HEK293 (cell line): ENCODE results near the gene GJB4.

Experiments
- CTCF ChIA-PET: fragments of 350-600 bp; formaldehyde crosslinking; extraction: SDS; loops from one replicate; lab custom pipeline; 2021; ENCODE audit warnings: antibody characterized with exemption; lab: Yijun Ruan, JAX
- POLR2A ChIA-PET: fragments of 300-600 bp; formaldehyde crosslinking; extraction: SDS; loops from one replicate; lab custom pipeline; 2020; ENCODE audit warnings: antibody characterized with exemption, inconsistent platforms; lab: Yijun Ruan, JAX
- H3K27ac ChIP-seq: fragments of 200-500 bp; sonication (Bioruptor generic); 2 replicates; pipeline ENCODE4 v1.5.1; 2014; ENCODE audit warnings: low read depth, low read length, control low read depth, inconsistent platforms; ENCODE audit errors: extremely low read depth
- H3K36me3 ChIP-seq, 2 experiments: fragments of 200-500 bp in 1 of 2; sonication (Bioruptor generic) in 1 of 2; 1 replicate in 1 of 2; 2 replicates in 1 of 2; pipeline ENCODE4 v1.5.1; 2014 to 2017; ENCODE audit warnings: inconsistent platforms in 2 of 2, low read length in 2 of 2; ENCODE audit not compliant: control insufficient read depth in 2 of 2, insufficient read depth in 1 of 2
- H3K4me1 ChIP-seq: fragments of 200-500 bp; sonication (Bioruptor generic); 2 replicates; pipeline ENCODE4 v1.5.1; 2014; ENCODE audit warnings: mild to moderate bottlenecking, low read length, inconsistent platforms; ENCODE audit not compliant: control insufficient read depth, insufficient read depth
- H3K4me3 ChIP-seq: 2 replicates; pipeline ENCODE4 v1.5.1; 2011; ENCODE audit warnings: low read depth, mild to moderate bottlenecking, control low read depth, low read length, moderate library complexity
- H3K9me3 ChIP-seq: fragments of 200-500 bp; sonication (Bioruptor generic); 2 replicates; pipeline ENCODE4 v1.5.1; 2014; ENCODE audit warnings: low read depth, low read length, inconsistent platforms; ENCODE audit not compliant: control insufficient read depth, insufficient read depth
- EGR2 ChIP-seq: fragments of 450-650 bp; formaldehyde crosslinking; IDR thresholded peaks from 2 replicates; pipeline ENCODE4 v1.5.1; 2016; ENCODE audit warnings: low read depth, missing biosample characterization, missing genetic modification characterization
- SETDB1 ChIP-seq: IDR thresholded peaks from one replicate; pipeline ENCODE4 v1.6.1; 2017; ENCODE audit warnings: mild to moderate bottlenecking, low read length, moderate library complexity, mixed read lengths; ENCODE audit not compliant: insufficient read length
- SP3 ChIP-seq: fragments of 450-650 bp; formaldehyde crosslinking; IDR thresholded peaks from 2 replicates; pipeline ENCODE4 v1.5.1; 2016; ENCODE audit warnings: missing biosample characterization, missing genetic modification characterization
- TCF7L2 ChIP-seq: IDR thresholded peaks from 2 replicates; pipeline ENCODE4 v1.6.1; 2011; ENCODE audit warnings: low read depth, mild to moderate bottlenecking, inconsistent platforms, low read length, moderate library complexity, borderline replicate concordance
- ZBTB20 ChIP-seq: fragments of 450-650 bp; formaldehyde crosslinking; IDR thresholded peaks from 2 replicates; pipeline ENCODE4 v1.5.1; 2016; ENCODE audit warnings: missing biosample characterization, missing genetic modification characterization
- ZBTB21 ChIP-seq: fragments of 450-650 bp; formaldehyde crosslinking; IDR thresholded peaks from 2 replicates; pipeline ENCODE4 v1.5.1; 2017; ENCODE audit warnings: missing biosample characterization, missing genetic modification characterization
- ZFHX2 ChIP-seq: fragments of 450-650 bp; formaldehyde crosslinking; conservative IDR thresholded peaks from 2 replicates; pipeline ENCODE4 v1.5.1; 2016; ENCODE audit warnings: missing biosample characterization, missing genetic modification characterization
- ZNF19 ChIP-seq: fragments of 450-650 bp; formaldehyde crosslinking; IDR thresholded peaks from 2 replicates; pipeline ENCODE4; 2016; ENCODE audit warnings: missing biosample characterization, missing genetic modification characterization, low read depth
- ZNF211 ChIP-seq: fragments of 450-650 bp; formaldehyde crosslinking; IDR thresholded peaks from 2 replicates; pipeline ENCODE4 v1.5.1; 2016; ENCODE audit warnings: low read depth, missing biosample characterization, missing genetic modification characterization
- ZNF23 ChIP-seq: fragments of 450-650 bp; formaldehyde crosslinking; IDR thresholded peaks from 2 replicates; pipeline ENCODE4 v1.5.1; 2016; ENCODE audit warnings: missing biosample characterization, missing genetic modification characterization, borderline replicate concordance
- ZNF248 ChIP-seq: fragments of 450-650 bp; formaldehyde crosslinking; IDR thresholded peaks from 2 replicates; pipeline ENCODE4 v1.5.1; 2017; ENCODE audit warnings: missing biosample characterization, missing genetic modification characterization
- ZNF350 ChIP-seq: fragments of 450-650 bp; formaldehyde crosslinking; IDR thresholded peaks from 2 replicates; pipeline ENCODE4 v1.5.0; 2017; ENCODE audit warnings: missing biosample characterization, mild to moderate bottlenecking, missing genetic modification characterization
- ZNF510 ChIP-seq: fragments of 450-650 bp; formaldehyde crosslinking; IDR thresholded peaks from 2 replicates; pipeline ENCODE4 v1.5.1; 2018; ENCODE audit warnings: mild to moderate bottlenecking, missing genetic modification characterization, missing biosample characterization; ENCODE audit not compliant: insufficient replicate concordance
- ZNF561 ChIP-seq: fragments of 450-650 bp; IDR thresholded peaks from 2 replicates; pipeline ENCODE4 v1.5.1; 2018; ENCODE audit warnings: missing biosample characterization, missing genetic modification characterization, borderline replicate concordance
- ZNF621 ChIP-seq: fragments of 450-650 bp; formaldehyde crosslinking; IDR thresholded peaks from 2 replicates; pipeline ENCODE4 v1.5.1; 2017; ENCODE audit warnings: missing biosample characterization, missing genetic modification characterization
- ZNF654 ChIP-seq: fragments of 450-650 bp; formaldehyde crosslinking; IDR thresholded peaks from 2 replicates; pipeline ENCODE4 v1.5.1; 2016; ENCODE audit warnings: low read depth, missing biosample characterization, missing genetic modification characterization
- ZNF768 ChIP-seq: fragments of 450-650 bp; formaldehyde crosslinking; IDR thresholded peaks from 2 replicates; pipeline ENCODE4 v1.5.1; 2018; ENCODE audit warnings: missing biosample characterization, mild to moderate bottlenecking, missing genetic modification characterization
- TF ChIP-seq, protein P1 (sequence below): fragments of 450-650 bp; IDR thresholded peaks from 2 replicates; pipeline ENCODE4 v1.5.1; 2018; ENCODE audit warnings: missing biosample characterization, missing genetic modification characterization

The GJB4 gene

DNA sequence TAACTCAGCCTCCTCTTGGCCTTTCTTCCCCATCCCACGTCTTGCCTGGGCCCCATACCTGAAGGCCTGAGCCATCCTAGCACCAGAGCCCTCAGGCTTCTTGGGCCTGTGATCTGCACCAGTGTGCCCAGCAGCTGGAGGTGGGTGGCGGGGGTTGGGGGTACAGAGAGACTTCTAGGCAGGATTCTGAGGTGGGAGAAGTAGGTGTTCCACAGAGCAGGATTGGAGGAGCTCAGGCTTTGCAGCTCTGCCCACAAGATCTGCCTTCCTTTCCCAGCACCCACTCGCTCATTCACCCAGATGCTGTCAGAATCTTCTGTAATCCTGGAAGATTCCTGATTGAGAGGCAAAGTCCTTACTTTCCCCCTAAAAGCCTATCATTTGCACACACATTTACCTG lies 14.7 kb upstream of the GJB4 start:
- H3K36me3 ChIP-seq = no peaks in the 10 kb centered on the region
- no peaks in the 10 kb centered on the region for H3K9me3 ChIP-seq
- CTCF ChIA-PET = interaction anchor here (0.5 to 4.6 kb wide), 6 partner anchors 8 to 1111 kb away, joined by 3 to 39 read pairs (median 6); partner anchors contain the start of genes GJB4 and GJB5
- POLR2A ChIA-PET = no interaction called here
- H3K4me1 ChIP-seq = no peaks in the 10 kb centered on the region
- H3K4me3 ChIP-seq = no peak overlapping the region
- H3K27ac ChIP-seq = no peak overlapping the region
- TF ChIP-seq, protein P1, sequence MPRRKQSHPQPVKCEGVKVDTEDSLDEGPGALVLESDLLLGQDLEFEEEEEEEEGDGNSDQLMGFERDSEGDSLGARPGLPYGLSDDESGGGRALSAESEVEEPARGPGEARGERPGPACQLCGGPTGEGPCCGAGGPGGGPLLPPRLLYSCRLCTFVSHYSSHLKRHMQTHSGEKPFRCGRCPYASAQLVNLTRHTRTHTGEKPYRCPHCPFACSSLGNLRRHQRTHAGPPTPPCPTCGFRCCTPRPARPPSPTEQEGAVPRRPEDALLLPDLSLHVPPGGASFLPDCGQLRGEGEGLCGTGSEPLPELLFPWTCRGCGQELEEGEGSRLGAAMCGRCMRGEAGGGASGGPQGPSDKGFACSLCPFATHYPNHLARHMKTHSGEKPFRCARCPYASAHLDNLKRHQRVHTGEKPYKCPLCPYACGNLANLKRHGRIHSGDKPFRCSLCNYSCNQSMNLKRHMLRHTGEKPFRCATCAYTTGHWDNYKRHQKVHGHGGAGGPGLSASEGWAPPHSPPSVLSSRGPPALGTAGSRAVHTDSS (tag by site-specific recombination) = no peak
- no peak for TF ChIP-seq ZBTB20 (tag by site-specific recombination)
- peak; percentile 64 for TF ChIP-seq ZFHX2
- no peak for TF ChIP-seq ZBTB21 (tag by site-specific recombination)
- peak; percentile 82 for TF ChIP-seq EGR2 (tag by site-specific recombination)

DNA sequence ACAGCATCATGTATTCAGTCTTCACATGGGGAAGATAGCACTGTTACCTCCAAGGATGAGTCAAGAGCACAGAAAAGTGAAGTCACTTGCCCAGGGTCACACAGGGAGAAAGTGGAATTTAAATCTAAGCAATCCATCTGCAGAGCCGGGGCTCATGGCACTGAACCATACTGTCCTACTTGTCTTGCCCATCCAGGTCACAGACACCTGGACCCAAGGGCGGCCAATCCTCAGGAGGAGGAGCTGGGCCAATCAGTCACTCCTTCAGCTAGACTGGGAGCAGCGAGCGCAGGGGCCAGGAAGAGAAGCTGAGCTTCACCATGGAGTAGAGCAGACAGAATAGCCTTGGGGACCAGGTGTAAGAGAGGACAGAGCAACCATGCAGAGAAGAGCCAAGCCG lies 13.9 kb upstream of the GJB4 start:
- Histone ChIP-seq H3K27ac (no peak overlapping the region), H3K36me3 (no peaks in the 10 kb centered on the region), H3K4me1 (no peaks in the 10 kb centered on the region), H3K4me3 (no peak overlapping the region), H3K9me3 (no peaks in the 10 kb centered on the region)
- no peak for TF ChIP-seq TCF7L2
- TF ChIP-seq SP3 (tag by site-specific recombination) = no peak
- no peak for TF ChIP-seq ZNF248 (tag by site-specific recombination)
- TF ChIP-seq ZNF19 (tag by site-specific recombination) = no peak
- TF ChIP-seq ZNF211 (tag by site-specific recombination) = no peak
- no peak for TF ChIP-seq ZNF350 (tag by site-specific recombination)
- TF ChIP-seq SETDB1 = no peak
- no peak for TF ChIP-seq ZNF654 (tag by site-specific recombination)
- no peak for TF ChIP-seq ZNF621
- TF ChIP-seq ZNF561 (tag by site-specific recombination) = no peak
- no peak for TF ChIP-seq ZNF510
- ChIA-PET CTCF (interaction anchor here (0.5 to 0.8 kb wide), 2 partner anchors 17 to 427 kb away, joined by 3 read pairs; no protein-coding TSS in a partner anchor), POLR2A (no interaction called here)

DNA sequence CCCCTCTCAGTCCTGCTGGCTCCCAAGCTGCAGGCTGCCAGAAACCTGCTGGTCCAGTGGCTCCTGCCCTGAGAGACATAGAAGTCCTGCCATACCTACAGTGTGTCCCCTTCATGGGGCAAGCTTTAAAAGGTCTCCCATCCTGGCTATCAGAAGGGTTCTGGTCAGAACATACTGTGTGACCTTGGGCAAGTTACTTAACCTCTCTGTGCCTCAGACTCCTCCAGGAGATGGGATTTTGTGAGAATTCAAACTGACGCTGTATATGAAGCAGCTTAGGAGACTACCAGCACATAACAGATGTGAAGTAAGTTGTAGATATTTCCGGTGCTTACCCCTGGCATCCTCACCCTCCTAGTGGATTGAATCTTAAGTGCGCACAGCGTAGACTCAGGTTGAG lies 13.4 kb upstream of the GJB4 start:
- TF ChIP-seq ZNF768 (tag by site-specific recombination) (peak; percentile 34; the same call in 1 of the 2 replicates), ZNF23 (no peak)
- no peak overlapping the region for H3K4me3 ChIP-seq
- ChIA-PET CTCF (interaction anchor here (0.5 to 0.8 kb wide), 3 partner anchors 17 to 428 kb away, joined by 3 to 5 read pairs (median 3); no protein-coding TSS in a partner anchor), POLR2A (no interaction called here)
- no peaks in the 10 kb centered on the region for H3K36me3 ChIP-seq
- no peaks in the 10 kb centered on the region for H3K4me1 ChIP-seq
- no peaks in the 10 kb centered on the region for H3K9me3 ChIP-seq
- H3K27ac ChIP-seq = no peak overlapping the region
